HG03469 (cell line): ENCODE data around the gene OR4A16.

Experiments used
- ATAC-seq: cut with Tn5 transposase; IDR thresholded peaks from one replicate; pipeline ENCODE4 v1.9.1; 2021; ENCODE audit warnings: mild to moderate bottlenecking, moderate library complexity, moderate number of reproducible peaks; ENCODE audit not compliant: unreplicated experiment

OR4A16 gene, protein sequence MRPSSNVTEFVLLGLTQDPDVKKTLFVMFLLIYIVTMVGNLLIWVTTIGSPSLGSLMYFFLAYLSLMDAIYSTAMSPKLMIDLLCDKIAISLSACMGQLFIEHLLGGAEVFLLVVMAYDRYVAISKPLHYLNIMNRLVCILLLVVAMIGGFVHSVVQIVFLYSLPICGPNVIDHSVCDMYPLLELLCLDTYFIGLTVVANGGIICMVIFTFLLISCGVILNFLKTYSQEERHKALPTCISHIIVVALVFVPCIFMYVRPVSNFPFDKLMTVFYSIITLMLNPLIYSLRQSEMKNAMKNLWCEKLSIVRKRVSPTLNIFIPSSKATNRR

GRCh38 chr11:55342901-55343300 lies at the start of gene OR4A16:
Gene OR4A16 (plus strand): TSS chr11:55343201. CDS start chr11:55343201, 0 bp downstream.
- no peak for ATAC-seq

- ATAC-seq = no peak
Measured at GRCh38 chr11:55324500-55324899, 18.5 kb upstream of the OR4A16 start.

GRCh38 chr11:55345306-55345705 lies 2.3 kb downstream of the OR4A16 start:
- no peak for ATAC-seq

DNA sequence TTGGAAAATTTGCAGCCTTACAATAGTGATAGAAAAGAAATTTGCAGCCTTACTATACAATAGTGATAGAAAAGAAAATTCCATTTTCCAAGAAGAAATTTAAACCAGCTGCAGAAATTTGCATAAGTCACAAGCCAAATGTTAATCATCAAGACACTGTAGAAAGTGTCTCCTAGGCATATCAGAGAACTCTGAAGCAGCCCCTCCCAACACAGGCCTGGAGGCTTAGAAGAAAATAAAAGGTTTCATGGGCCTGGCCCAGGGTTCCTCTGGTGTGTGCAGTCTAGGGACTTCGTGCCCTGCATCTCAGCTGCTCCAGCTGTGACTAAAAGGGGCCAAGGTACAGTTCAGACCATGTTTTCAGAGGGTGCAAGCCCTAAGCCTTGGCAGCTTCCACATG lies 6.0 kb downstream of the OR4A16 start:
- no peak for ATAC-seq

DNA sequence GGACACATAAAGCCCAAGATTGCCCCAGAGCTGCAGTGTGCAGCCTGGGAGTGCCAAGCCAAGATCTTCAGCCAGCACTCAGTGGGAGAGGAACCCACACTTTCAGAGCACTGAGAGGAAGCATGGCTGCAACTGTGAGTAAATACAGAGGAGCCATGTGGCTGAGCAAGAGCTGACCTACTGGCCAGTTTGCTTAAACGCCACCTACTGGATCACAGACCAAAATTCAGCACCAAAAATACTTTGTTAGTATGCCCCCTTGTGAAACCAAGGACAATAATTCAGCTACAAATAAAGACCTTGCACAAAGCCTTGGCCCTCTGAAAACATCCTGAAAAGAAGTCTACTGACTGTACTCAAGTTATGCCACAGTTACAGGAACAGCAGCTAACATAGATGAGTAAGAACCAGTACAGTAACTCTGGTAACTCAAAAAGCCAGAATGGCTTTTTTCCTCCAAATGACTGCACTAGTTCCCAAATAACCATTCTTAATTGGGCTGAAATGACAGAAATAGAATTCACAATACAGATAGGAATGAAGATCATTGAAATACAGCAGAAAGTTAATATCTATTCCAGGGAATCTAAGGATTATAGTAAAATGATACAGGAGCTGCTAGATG lies 14.7 kb downstream of the OR4A16 start:
- ATAC-seq = no peak

DNA sequence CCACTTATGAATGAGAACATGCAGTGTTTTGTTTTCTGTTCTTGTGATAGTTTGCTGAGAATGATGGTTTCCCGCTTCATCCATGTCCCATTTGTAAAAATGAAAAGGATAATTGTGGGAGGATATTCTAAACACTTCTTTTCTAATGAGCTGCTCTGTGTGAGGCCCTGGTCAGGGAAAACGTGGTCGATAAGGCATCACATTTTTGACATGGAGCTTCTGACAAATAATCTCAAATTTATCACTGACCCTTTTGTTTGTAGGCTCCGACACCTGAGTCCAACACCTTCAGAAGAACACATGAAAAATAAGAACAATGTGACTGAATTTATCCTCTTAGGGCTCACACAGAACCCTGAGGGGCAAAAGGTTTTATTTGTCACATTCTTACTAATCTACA lies 24.7 kb downstream of the OR4A16 start, which contains the start of gene OR4A15:
OR4A15 (plus strand) TSS at position 301 of the 400 bp plus-strand sequence; CDS start at position 301, 0 bp downstream.
- ATAC-seq = no peak
